Measurements from ENCODE around the gene CFAP45. TPM values are rescaled to one million over a fixed set of nuclear protein-coding genes. Genes with fewer than 3 reads are reported as not detected.

Gene CFAP45
- total RNA-seq, 1 donor from 2014 or later: 1.0 TPM

- Mint-ChIP-seq H3K36me3 (ENCODE audit: low read depth, unreplicated experiment) (no peaks in the 10 kb centered on the region), H3K27me3 (ENCODE audit: unreplicated experiment) (peaks cover 4% of the 10 kb centered on the region), H3K27ac (ENCODE audit: unreplicated experiment) (no peak overlapping the region), H3K9me3 (ENCODE audit: unreplicated experiment) (no peaks in the 10 kb centered on the region), H3K4me1 (ENCODE audit: unreplicated experiment) (peaks cover 10% of the 10 kb centered on the region), H3K4me3 (ENCODE audit: unreplicated experiment) (no peak overlapping the region)
- no peak for DNase-seq (ENCODE audit: low spot score)
- TF ChIP-seq, protein P1, sequence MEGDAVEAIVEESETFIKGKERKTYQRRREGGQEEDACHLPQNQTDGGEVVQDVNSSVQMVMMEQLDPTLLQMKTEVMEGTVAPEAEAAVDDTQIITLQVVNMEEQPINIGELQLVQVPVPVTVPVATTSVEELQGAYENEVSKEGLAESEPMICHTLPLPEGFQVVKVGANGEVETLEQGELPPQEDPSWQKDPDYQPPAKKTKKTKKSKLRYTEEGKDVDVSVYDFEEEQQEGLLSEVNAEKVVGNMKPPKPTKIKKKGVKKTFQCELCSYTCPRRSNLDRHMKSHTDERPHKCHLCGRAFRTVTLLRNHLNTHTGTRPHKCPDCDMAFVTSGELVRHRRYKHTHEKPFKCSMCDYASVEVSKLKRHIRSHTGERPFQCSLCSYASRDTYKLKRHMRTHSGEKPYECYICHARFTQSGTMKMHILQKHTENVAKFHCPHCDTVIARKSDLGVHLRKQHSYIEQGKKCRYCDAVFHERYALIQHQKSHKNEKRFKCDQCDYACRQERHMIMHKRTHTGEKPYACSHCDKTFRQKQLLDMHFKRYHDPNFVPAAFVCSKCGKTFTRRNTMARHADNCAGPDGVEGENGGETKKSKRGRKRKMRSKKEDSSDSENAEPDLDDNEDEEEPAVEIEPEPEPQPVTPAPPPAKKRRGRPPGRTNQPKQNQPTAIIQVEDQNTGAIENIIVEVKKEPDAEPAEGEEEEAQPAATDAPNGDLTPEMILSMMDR (IDR thresholded peaks at IDR 0.05; ENCODE audit: unreplicated experiment): no peak
Observed at GRCh38 chr1:159882527-159882862, 17.5 kb downstream of the CFAP45 start.

DNA sequence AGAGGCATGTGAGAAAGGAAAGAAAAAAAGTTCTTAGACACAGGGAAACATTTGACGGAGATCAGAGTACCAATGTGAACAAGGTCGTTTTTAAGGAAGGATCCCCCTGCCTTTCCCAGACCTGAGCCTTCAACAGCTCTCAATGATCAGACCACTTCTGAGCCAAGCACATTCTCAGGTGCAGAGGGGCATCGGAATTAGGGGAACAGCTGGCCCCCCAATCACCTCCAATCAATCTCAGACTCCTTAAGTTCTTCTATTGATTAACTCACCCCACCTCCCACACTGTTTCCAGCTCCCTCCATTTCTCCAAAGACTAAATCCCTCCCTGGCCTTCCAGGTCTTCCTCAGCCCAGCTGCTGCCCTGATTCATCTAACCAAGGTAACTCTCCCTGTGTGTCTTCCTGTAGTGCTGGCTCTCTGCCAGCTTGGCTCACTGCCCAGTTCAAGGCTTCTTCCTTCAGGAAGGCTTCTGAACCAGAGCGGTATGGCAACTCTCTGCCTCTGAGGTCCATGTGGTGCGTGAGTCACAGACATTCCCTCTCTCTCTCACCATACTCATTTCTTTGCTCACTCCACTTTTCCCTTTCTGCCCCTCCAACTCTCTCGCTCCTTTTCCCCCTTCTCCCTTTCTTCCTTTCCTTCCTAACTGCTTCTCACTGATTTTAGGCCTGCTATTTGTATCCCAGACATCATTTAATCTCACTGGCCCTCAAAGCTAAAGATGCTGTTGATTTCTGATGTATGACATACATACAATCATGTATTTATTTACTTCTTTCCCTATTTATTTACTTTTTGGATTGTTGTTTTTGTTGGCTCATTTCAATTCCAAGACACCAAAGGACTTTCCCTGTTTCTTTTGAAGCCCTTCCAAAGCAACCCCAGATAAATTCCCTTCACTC is 18.1 kb downstream of the CFAP45 start:
- Mint-ChIP-seq H3K4me1 (ENCODE audit: unreplicated experiment) (peaks cover 10% of the 10 kb centered on the region), H3K4me3 (ENCODE audit: unreplicated experiment) (no peak overlapping the region), H3K9me3 (ENCODE audit: unreplicated experiment) (no peaks in the 10 kb centered on the region), H3K27ac (ENCODE audit: unreplicated experiment) (no peak overlapping the region), H3K36me3 (ENCODE audit: low read depth, unreplicated experiment) (no peaks in the 10 kb centered on the region), H3K27me3 (ENCODE audit: unreplicated experiment) (peaks cover 4% of the 10 kb centered on the region)
- peak; percentile 58 for DNase-seq (ENCODE audit: low spot score)
- TF ChIP-seq, protein P1 (IDR thresholded peaks at IDR 0.05; ENCODE audit: unreplicated experiment): no peak

- H3K27ac Mint-ChIP-seq (ENCODE audit: unreplicated experiment): no peak overlapping the region
- TF ChIP-seq, protein P1 (IDR thresholded peaks at IDR 0.05; ENCODE audit: unreplicated experiment): no peak
- no peak for DNase-seq (ENCODE audit: low spot score)
- H3K27me3 Mint-ChIP-seq (ENCODE audit: unreplicated experiment): peaks cover 2% of the 10 kb centered on the region
- no peak overlapping the region for H3K4me3 Mint-ChIP-seq (ENCODE audit: unreplicated experiment)
- H3K36me3 Mint-ChIP-seq (ENCODE audit: low read depth, unreplicated experiment): no peaks in the 10 kb centered on the region
- no peaks in the 10 kb centered on the region for H3K9me3 Mint-ChIP-seq (ENCODE audit: unreplicated experiment)
- peaks cover 10% of the 10 kb centered on the region for H3K4me1 Mint-ChIP-seq (ENCODE audit: unreplicated experiment)
Observed at GRCh38 chr1:159880430-159880829, 19.5 kb downstream of the CFAP45 start.

- H3K9me3 Mint-ChIP-seq (ENCODE audit: unreplicated experiment): no peaks in the 10 kb centered on the region
- H3K36me3 Mint-ChIP-seq (ENCODE audit: low read depth, unreplicated experiment): no peaks in the 10 kb centered on the region
- peaks cover 2% of the 10 kb centered on the region for H3K27me3 Mint-ChIP-seq (ENCODE audit: unreplicated experiment)
- peaks cover 10% of the 10 kb centered on the region for H3K4me1 Mint-ChIP-seq (ENCODE audit: unreplicated experiment)
- no peak overlapping the region for H3K27ac Mint-ChIP-seq (ENCODE audit: unreplicated experiment)
- DNase-seq (ENCODE audit: low spot score): no peak
- H3K4me3 Mint-ChIP-seq (ENCODE audit: unreplicated experiment): no peak overlapping the region
- TF ChIP-seq, protein P1 (IDR thresholded peaks at IDR 0.05; ENCODE audit: unreplicated experiment): no peak
Observed at GRCh38 chr1:159879977-159880376, 20.0 kb downstream of the CFAP45 start.

DNA sequence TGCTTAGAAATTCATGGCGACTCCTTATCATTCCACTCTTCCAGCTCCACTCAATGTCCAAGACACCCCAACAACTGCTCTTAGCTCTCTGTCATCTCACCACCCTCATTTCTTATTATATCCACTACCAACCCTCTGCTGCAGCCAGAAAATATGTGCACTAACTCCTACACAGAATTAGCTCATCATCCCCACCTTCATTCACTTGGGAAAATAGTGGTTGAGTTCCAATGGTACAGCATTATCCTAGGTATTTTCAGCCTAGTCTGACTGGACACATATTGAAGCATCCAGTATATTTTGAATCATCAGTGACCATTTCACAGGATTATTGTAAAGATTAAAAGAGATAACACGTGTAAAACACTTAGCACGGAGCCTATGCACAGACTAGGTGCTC is 20.8 kb downstream of the CFAP45 start:
- no peaks in the 10 kb centered on the region for H3K9me3 Mint-ChIP-seq (ENCODE audit: unreplicated experiment)
- H3K36me3 Mint-ChIP-seq (ENCODE audit: low read depth, unreplicated experiment): no peaks in the 10 kb centered on the region
- H3K27ac Mint-ChIP-seq (ENCODE audit: unreplicated experiment): no peak overlapping the region
- no peak overlapping the region for H3K4me3 Mint-ChIP-seq (ENCODE audit: unreplicated experiment)
- H3K4me1 Mint-ChIP-seq (ENCODE audit: unreplicated experiment): peaks cover 13% of the 10 kb centered on the region
- DNase-seq (ENCODE audit: low spot score): no peak
- TF ChIP-seq, protein P1 (IDR thresholded peaks at IDR 0.05; ENCODE audit: unreplicated experiment): no peak
- H3K27me3 Mint-ChIP-seq (ENCODE audit: unreplicated experiment): no peaks in the 10 kb centered on the region
